HFFc6 (cell line): Measurements from ENCODE around the gene PKN3. TPM values are rescaled to one million over a fixed set of nuclear protein-coding genes. Genes with fewer than 3 reads are reported as not detected.

Experiments
- DNase-seq: peaks from one replicate; pipeline ENCODE4 v3.0.0-alpha.2; 2018
- H3K27ac Mint-ChIP-seq: 2 replicates; pipeline ENCODE4 v1.8.0; 2020; ENCODE audit warnings: mild to moderate bottlenecking, mixed read lengths
- H3K27me3 Mint-ChIP-seq: 2 replicates; pipeline ENCODE4 v1.8.0; 2021; ENCODE audit warnings: mild to moderate bottlenecking, moderate library complexity, mixed read lengths; ENCODE audit not compliant: insufficient read depth
- H3K36me3 Mint-ChIP-seq: 2 replicates; pipeline ENCODE4 v1.8.0; 2021; ENCODE audit warnings: low read depth, mixed read lengths
- H3K4me1 Mint-ChIP-seq: 2 replicates; pipeline ENCODE4 v1.8.0; 2020; ENCODE audit warnings: low read depth, mixed read lengths
- H3K4me3 Mint-ChIP-seq: 2 replicates; pipeline ENCODE4 v1.8.0; 2020; ENCODE audit warnings: mild to moderate bottlenecking, moderate library complexity, mixed read lengths
- H3K9me3 Mint-ChIP-seq: 2 replicates; pipeline ENCODE4 v1.8.0; 2020; ENCODE audit warnings: mild to moderate bottlenecking, mixed read lengths
- CTCF ChIP-seq: fragments of 200-600 bp; sonication (generic); IDR thresholded peaks from 2 replicates; pipeline ENCODE4 v1.5.0; 2021; ENCODE audit warnings: antibody characterized with exemption, mild to moderate bottlenecking
- total RNA-seq, 6 experiments: library from RNA; stranded (reverse); fragmentation: NEBNext Ultra II Directional; extraction: Animal tissue kit (Norgen Biotek cat#: 25700); gene quantifications; 2 replicates in 1 of 6; 3 replicates in 5 of 6; pipeline ENCODE4 v1.2.3, GENCODE V29; 2021

Gene PKN3
- total RNA-seq, 6 experiments from 2014 or later, result 1.9 to 5.6 (median 3.5) TPM

- peaks cover 5% of the 10 kb centered on the region; the same call in 1 of the 2 replicates for H3K27me3 Mint-ChIP-seq
- H3K9me3 Mint-ChIP-seq, result no peaks in the 10 kb centered on the region
- H3K27ac Mint-ChIP-seq, result peak overlapping the region; percentile 98
- peaks cover 43% of the 10 kb centered on the region for H3K4me1 Mint-ChIP-seq
- no peak for DNase-seq
- peaks cover 4% of the 10 kb centered on the region; the same call in 1 of the 2 replicates for H3K36me3 Mint-ChIP-seq
- TF ChIP-seq CTCF, result no peak
- H3K4me3 Mint-ChIP-seq, result peak overlapping the region; percentile 100
Measured at GRCh38 chr9:128683340-128684064, 18.8 kb upstream of the PKN3 start.

GRCh38 chr9:128684065-128684324, 18.3 kb upstream of the PKN3 start:
- H3K4me1 Mint-ChIP-seq, result peaks cover 44% of the 10 kb centered on the region
- DNase-seq, result no peak
- H3K27me3 Mint-ChIP-seq, result peaks cover 5% of the 10 kb centered on the region; the same call in 1 of the 2 replicates
- peak overlapping the region; percentile 100 for H3K4me3 Mint-ChIP-seq
- no peak for TF ChIP-seq CTCF
- no peaks in the 10 kb centered on the region for H3K9me3 Mint-ChIP-seq
- peaks cover 4% of the 10 kb centered on the region; the same call in 1 of the 2 replicates for H3K36me3 Mint-ChIP-seq
- peak overlapping the region; percentile 98 for H3K27ac Mint-ChIP-seq

GRCh38 chr9:128684325-128685199, 17.7 kb upstream of the PKN3 start:
- peak; percentile 79 for DNase-seq
- peak overlapping the region; percentile 98 for H3K27ac Mint-ChIP-seq
- peaks cover 4% of the 10 kb centered on the region; the same call in 1 of the 2 replicates for H3K36me3 Mint-ChIP-seq
- peaks cover 44% of the 10 kb centered on the region for H3K4me1 Mint-ChIP-seq
- H3K9me3 Mint-ChIP-seq, result no peaks in the 10 kb centered on the region
- TF ChIP-seq CTCF, result no peak
- peaks cover 5% of the 10 kb centered on the region; the same call in 1 of the 2 replicates for H3K27me3 Mint-ChIP-seq
- peak overlapping the region; percentile 100 for H3K4me3 Mint-ChIP-seq

- no peak for TF ChIP-seq CTCF
- Mint-ChIP-seq H3K9me3 (no peaks in the 10 kb centered on the region), H3K27ac (peak overlapping the region; percentile 98; the same call in 1 of the 2 replicates), H3K4me1 (peaks cover 44% of the 10 kb centered on the region), H3K36me3 (peaks cover 11% of the 10 kb centered on the region), H3K4me3 (peak overlapping the region; percentile 25; the same call in 1 of the 2 replicates), H3K27me3 (peaks cover 5% of the 10 kb centered on the region)
- no peak for DNase-seq
Measured at GRCh38 chr9:128685636-128686489, 16.4 kb upstream of the PKN3 start.

GRCh38 chr9:128687453-128687852, 14.8 kb upstream of the PKN3 start:
- peaks cover 5% of the 10 kb centered on the region for H3K27me3 Mint-ChIP-seq
- H3K36me3 Mint-ChIP-seq, result peaks cover 17% of the 10 kb centered on the region
- no peak overlapping the region for H3K27ac Mint-ChIP-seq
- H3K4me1 Mint-ChIP-seq, result peaks cover 55% of the 10 kb centered on the region
- no peak for DNase-seq
- no peak for TF ChIP-seq CTCF
- no peak overlapping the region for H3K4me3 Mint-ChIP-seq
- no peaks in the 10 kb centered on the region for H3K9me3 Mint-ChIP-seq
